Liver (tissue), 3 donors: ENCODE results near the gene HSD17B1.

Experiments
- RAD21 ChIP-seq, 2 donors: IDR thresholded peaks; 2 replicates each; pipeline ENCODE4 v1.6.1; 2016; ENCODE audit warnings: antibody characterized with exemption in 2 of 2, mild to moderate bottlenecking in 2 of 2
- SP1 ChIP-seq: IDR thresholded peaks from 2 replicates; pipeline ENCODE4 v1.6.1; 2018; ENCODE audit warnings: antibody characterized with exemption, mild to moderate bottlenecking
- TF ChIP-seq, protein P1 (sequence below): IDR thresholded peaks from 2 replicates; pipeline ENCODE4 v1.6.1; 2016; ENCODE audit warnings: antibody characterized with exemption
- TF ChIP-seq, protein P2 (sequence below): fragments of 150-350 bp; IDR thresholded peaks from 2 replicates; pipeline ENCODE4 v1.5.1; 2017; ENCODE audit warnings: improper control_type of control experiment, low read depth, low read length; ENCODE audit not compliant: missing input control
- donor health status: healthy.
- donor health status: healthy.

DNA sequence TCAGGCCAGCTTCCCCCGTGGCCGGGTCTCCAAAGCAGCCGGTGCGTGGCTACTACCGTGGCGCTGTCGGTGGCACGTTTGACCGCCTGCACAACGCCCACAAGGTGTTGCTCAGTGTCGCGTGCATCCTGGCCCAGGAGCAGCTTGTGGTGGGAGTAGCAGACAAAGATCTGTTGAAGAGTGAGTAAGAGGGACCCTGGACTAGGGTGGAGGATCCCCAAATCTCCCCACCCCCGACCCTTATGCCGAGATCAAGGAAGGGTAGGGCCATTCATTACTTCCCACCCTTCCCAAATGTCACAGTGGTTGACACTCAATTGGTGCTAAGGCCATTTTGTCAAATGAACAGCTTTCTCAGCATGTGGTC lies 10.4 kb downstream of the HSD17B1 start:
- TF ChIP-seq, protein P1, sequence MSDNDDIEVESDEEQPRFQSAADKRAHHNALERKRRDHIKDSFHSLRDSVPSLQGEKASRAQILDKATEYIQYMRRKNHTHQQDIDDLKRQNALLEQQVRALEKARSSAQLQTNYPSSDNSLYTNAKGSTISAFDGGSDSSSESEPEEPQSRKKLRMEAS: no peak
- TF ChIP-seq, protein P2, sequence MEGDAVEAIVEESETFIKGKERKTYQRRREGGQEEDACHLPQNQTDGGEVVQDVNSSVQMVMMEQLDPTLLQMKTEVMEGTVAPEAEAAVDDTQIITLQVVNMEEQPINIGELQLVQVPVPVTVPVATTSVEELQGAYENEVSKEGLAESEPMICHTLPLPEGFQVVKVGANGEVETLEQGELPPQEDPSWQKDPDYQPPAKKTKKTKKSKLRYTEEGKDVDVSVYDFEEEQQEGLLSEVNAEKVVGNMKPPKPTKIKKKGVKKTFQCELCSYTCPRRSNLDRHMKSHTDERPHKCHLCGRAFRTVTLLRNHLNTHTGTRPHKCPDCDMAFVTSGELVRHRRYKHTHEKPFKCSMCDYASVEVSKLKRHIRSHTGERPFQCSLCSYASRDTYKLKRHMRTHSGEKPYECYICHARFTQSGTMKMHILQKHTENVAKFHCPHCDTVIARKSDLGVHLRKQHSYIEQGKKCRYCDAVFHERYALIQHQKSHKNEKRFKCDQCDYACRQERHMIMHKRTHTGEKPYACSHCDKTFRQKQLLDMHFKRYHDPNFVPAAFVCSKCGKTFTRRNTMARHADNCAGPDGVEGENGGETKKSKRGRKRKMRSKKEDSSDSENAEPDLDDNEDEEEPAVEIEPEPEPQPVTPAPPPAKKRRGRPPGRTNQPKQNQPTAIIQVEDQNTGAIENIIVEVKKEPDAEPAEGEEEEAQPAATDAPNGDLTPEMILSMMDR: no peak
- TF ChIP-seq RAD21 (IDR thresholded peaks at IDR 0.05) (no peak), SP1 (no peak)
